ENCODE results near the gene FBN3.

Gene FBN3

DNA sequence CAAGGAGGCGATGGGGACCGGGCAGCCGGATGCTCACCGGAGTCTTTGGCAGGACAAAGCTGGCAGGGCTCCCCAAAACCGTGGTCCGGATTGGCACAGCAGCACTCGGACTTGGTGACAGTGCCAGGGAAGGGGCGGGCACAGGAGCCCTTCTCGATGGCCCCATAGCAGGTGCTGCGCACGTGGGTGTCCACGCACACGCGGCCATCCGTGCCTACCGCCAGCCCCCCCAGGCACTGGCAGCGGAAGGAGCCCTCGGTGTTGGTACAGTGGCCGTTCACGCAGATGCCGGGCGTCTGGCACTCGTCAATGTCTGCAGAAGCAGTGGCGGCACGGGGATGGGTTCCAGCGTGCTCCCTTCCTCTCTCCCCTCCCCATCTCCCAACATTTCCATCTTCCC lies 17.9 kb downstream of the FBN3 start:
- DNase-seq (ENCODE audit: low read depth in 2 of 2): no peak
- TF ChIP-seq CTCF (IDR thresholded peaks at IDR 0.05; ENCODE audit: low read depth, low read length): no peak
- H3K4me3 ChIP-seq (replicated peaks in 1 of 2; ENCODE audit: low read depth in 2 of 2, low read length in 2 of 2): no peak overlapping the region

DNA sequence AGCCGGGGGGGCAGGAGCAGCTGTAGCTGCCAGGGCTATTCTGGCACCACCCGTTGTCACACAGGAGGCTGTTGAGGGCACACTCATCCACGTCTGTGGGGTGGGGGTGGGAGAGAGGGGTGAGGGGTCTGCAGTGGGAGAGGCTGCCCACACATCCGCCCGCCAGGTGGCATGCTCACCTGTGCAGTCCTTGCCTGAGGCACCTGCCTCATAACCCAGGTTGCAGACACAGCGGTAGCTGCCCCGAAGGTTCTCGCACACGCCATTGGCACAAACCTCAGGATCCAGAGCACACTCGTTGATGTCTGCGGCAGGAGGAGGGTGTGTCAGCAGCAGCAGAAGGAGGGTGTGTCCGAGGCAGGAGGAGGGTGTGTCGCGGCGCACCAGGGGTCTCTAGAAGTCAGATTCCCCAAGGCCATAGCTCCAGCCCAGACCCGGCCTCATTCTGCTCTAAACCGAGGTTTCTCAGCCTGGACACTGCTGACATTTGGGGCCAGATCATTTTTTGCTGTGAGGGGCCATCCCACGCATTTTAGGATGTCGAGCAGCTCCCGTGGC lies 20.3 kb downstream of the FBN3 start:
- H3K4me3 ChIP-seq (replicated peaks in 1 of 2; ENCODE audit: low read depth in 2 of 2, low read length in 2 of 2): no peak overlapping the region
- no peak for TF ChIP-seq CTCF (IDR thresholded peaks at IDR 0.05; ENCODE audit: low read depth, low read length)
- DNase-seq (ENCODE audit: low read depth in 2 of 2): no peak

DNA sequence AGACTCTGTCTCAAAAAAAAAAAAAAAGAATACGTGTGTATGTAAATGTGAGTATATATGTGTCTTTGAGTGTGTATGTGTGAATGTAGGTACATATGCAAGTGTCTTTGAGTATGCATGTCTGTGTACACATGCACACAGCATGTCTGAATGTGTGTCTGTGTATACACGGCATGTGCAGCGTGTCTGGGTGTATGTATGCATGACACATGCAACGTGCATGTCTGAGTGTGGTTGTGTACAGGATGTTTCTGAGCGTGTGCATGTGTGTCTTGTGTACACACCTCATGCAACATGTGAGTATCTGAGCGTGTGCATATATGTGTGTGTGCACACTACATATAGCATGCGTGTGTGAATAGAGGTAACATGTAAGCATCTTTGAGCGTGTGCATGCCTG lies 20.8 kb downstream of the FBN3 start:
- H3K4me3 ChIP-seq (replicated peaks in 1 of 2; ENCODE audit: low read depth in 2 of 2, low read length in 2 of 2): no peak overlapping the region
- no peak for DNase-seq (ENCODE audit: low read depth in 2 of 2)
- no peak for TF ChIP-seq CTCF (IDR thresholded peaks at IDR 0.05; ENCODE audit: low read depth, low read length)

DNA sequence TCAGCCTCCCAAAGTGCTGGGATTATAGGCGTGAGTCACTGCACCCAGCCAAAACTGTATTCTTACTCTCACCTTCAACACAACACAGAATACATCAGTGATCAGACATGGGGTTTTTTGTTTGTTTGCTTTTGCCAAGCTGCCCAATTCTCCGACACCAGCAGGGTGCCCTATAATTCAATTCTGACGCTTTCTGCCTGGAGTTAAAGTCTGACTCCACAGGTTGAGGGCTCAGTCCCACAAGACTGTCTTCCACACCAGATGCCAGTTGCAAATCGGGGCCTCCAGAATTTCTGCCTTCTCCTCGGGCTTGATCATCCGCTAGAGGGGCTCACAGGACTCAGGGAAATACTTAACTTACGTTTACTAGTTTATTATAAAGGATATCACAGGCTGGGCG lies 22.1 kb downstream of the FBN3 start:
- no peak overlapping the region for H3K4me3 ChIP-seq (replicated peaks in 1 of 2; ENCODE audit: low read depth in 2 of 2, low read length in 2 of 2)
- DNase-seq (ENCODE audit: low read depth in 2 of 2): no peak
- TF ChIP-seq CTCF (IDR thresholded peaks at IDR 0.05; ENCODE audit: low read depth, low read length): no peak

DNA sequence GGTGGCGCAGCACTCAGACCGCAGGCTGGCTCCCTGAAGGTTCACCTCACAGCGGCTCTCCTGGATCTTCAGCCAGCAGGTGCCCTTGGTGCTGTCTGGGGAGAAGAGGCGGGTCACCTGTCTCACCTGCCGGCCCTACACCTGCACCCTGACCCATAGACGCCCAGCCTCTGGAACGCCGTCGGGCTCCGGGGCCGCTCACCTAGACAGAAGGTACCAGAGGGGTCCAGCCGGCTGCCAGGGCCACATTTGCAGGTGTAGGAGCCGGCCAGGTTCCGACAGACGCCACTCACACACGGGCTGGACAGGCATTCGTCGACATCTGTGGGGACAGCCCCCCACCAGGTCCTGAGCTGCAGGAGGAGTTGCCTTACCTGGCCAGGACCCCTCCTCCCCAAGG lies 22.9 kb downstream of the FBN3 start:
- DNase-seq (ENCODE audit: low read depth in 2 of 2): no peak
- H3K4me3 ChIP-seq (replicated peaks in 1 of 2; ENCODE audit: low read depth in 2 of 2, low read length in 2 of 2): no peak overlapping the region
- TF ChIP-seq CTCF (IDR thresholded peaks at IDR 0.05; ENCODE audit: low read depth, low read length): no peak

- no peak for TF ChIP-seq CTCF (IDR thresholded peaks at IDR 0.05; ENCODE audit: low read depth, low read length)
- no peak for DNase-seq (ENCODE audit: low read depth in 2 of 2)
- no peak overlapping the region for H3K4me3 ChIP-seq (replicated peaks in 1 of 2; ENCODE audit: low read depth in 2 of 2, low read length in 2 of 2)
Observed at GRCh38 chr19:8126008-8126407, 23.4 kb downstream of the FBN3 start.

DNA sequence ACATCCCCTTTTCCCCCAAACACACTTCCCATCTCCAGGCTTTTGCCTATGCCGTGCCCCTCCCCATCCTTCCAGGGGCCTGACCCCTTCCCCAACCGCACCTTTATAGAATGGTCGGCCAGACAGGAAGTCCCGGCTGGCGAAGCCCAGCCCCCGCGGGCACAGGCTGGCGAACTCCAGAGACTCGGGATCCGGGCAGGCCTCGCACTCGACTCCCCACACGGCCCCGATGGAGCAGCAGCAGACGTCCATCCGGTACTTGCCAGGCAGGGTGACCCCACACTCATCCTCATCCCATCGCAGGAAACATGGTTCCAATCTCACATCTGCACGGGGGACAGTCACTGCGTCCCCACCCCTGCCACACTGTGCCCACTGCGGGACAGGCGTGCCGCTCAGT lies 25.7 kb downstream of the FBN3 start:
- TF ChIP-seq CTCF (IDR thresholded peaks at IDR 0.05; ENCODE audit: low read depth, low read length): no peak
- DNase-seq (ENCODE audit: low read depth in 2 of 2): no peak
- H3K4me3 ChIP-seq (replicated peaks in 1 of 2; ENCODE audit: low read depth in 2 of 2, low read length in 2 of 2): no peak overlapping the region

Measured in cardiac fibroblast (primary cell).